Osteocyte (in vitro differentiated cells): ENCODE data around the gene ELN. TPM values are rescaled to one million over a fixed set of nuclear protein-coding genes. Genes with fewer than 3 reads are reported as not detected.

Experiments used
- DNase-seq: peaks from one replicate; pipeline ENCODE4 v3.0.0; 2021; ENCODE audit warnings: mixed read lengths; ENCODE audit not compliant: unreplicated experiment; ENCODE audit errors: extremely low spot score
- H3K27ac Mint-ChIP-seq: one replicate; pipeline ENCODE4 v1.8.0; 2021; ENCODE audit warnings: mild to moderate bottlenecking, mixed read lengths; ENCODE audit not compliant: unreplicated experiment
- H3K27me3 Mint-ChIP-seq: one replicate; pipeline ENCODE4 v1.8.0; 2021; ENCODE audit warnings: mixed read lengths; ENCODE audit not compliant: unreplicated experiment
- H3K36me3 Mint-ChIP-seq: one replicate; pipeline ENCODE4 v1.8.0; 2021; ENCODE audit warnings: mixed read lengths; ENCODE audit not compliant: unreplicated experiment
- H3K4me1 Mint-ChIP-seq: one replicate; pipeline ENCODE4 v1.8.0; 2021; ENCODE audit warnings: mixed read lengths; ENCODE audit not compliant: unreplicated experiment
- H3K4me3 Mint-ChIP-seq: one replicate; pipeline ENCODE4 v1.8.0; 2021; ENCODE audit warnings: mild to moderate bottlenecking, moderate library complexity, mixed read lengths; ENCODE audit not compliant: unreplicated experiment
- H3K9me3 Mint-ChIP-seq: one replicate; pipeline ENCODE4 v1.8.0; 2021; ENCODE audit warnings: mixed read lengths; ENCODE audit not compliant: unreplicated experiment
- CTCF ChIP-seq: fragments of 200-600 bp; sonication (generic); IDR thresholded peaks from 2 replicates; pipeline ENCODE4 v1.5.0; 2021; ENCODE audit warnings: antibody characterized with exemption, mild to moderate bottlenecking, moderate library complexity
- total RNA-seq: library from RNA; stranded (reverse); gene quantifications from 2 replicates; pipeline ENCODE4 v1.2.1, GENCODE V29; 2021

The ELN gene
- total RNA-seq, 1 donor from 2014 or later = 13.5 TPM

GRCh38 chr7:74064696-74065095, 36.7 kb downstream of the ELN start:
- no peak overlapping the region for H3K4me3 Mint-ChIP-seq
- no peaks in the 10 kb centered on the region for H3K36me3 Mint-ChIP-seq
- no peak overlapping the region for H3K27ac Mint-ChIP-seq
- DNase-seq = no peak
- H3K27me3 Mint-ChIP-seq = no peaks in the 10 kb centered on the region
- TF ChIP-seq CTCF = no peak
- H3K4me1 Mint-ChIP-seq = peaks cover 7% of the 10 kb centered on the region
- H3K9me3 Mint-ChIP-seq = no peaks in the 10 kb centered on the region

DNA sequence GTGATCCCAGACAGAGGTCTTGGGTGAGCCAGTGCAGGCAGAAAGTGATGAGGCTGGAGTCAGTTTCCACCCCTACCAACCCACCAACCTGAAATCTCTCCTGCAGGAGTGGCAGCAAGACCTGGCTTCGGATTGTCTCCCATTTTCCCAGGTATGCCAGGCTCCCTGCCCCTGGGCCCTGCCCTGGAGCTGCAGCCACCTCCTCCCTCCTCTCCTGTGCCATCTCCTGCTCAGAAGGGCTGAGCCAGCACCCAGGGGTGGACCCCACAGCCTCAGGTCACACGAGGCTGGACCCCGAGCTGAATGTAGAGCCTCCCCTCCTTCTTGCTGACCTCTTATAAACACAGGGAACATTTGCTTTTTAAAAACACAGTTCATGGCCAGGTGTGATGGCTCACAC, 38.7 kb downstream of the ELN start:
- H3K4me1 Mint-ChIP-seq = peaks cover 7% of the 10 kb centered on the region
- DNase-seq = no peak
- H3K4me3 Mint-ChIP-seq = no peak overlapping the region
- no peak for TF ChIP-seq CTCF
- no peaks in the 10 kb centered on the region for H3K27me3 Mint-ChIP-seq
- H3K36me3 Mint-ChIP-seq = no peaks in the 10 kb centered on the region
- H3K9me3 Mint-ChIP-seq = no peaks in the 10 kb centered on the region
- no peak overlapping the region for H3K27ac Mint-ChIP-seq

DNA sequence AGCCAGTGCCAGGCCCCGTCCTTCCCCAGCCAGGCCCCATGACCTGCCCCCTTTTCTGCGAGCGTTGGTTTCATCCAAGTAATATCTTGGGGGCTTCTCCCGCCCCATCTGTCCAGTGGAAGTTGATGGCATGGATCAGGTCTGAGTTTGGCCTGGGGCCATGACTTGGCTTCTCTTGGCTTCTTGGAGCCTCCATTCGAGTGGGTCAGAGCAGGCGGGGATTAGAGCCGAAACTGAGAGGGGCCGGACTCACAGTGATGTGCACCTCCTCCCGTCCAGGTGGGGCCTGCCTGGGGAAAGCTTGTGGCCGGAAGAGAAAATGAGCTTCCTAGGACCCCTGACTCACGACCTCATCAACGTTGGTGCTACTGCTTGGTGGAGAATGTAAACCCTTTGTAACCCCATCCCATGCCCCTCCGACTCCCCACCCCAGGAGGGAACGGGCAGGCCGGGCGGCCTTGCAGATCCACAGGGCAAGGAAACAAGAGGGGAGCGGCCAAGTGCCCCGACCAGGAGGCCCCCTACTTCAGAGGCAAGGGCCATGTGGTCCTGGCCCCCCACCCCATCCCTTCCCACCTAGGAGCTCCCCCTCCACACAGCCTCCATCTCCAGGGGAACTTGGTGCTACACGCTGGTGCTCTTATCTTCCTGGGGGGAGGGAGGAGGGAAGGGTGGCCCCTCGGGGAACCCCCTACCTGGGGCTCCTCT, 40.6 kb downstream of the ELN start:
- no peak for DNase-seq
- H3K4me1 Mint-ChIP-seq = no peaks in the 10 kb centered on the region
- no peak overlapping the region for H3K4me3 Mint-ChIP-seq
- TF ChIP-seq CTCF = no peak
- H3K27me3 Mint-ChIP-seq = no peaks in the 10 kb centered on the region
- no peak overlapping the region for H3K27ac Mint-ChIP-seq
- H3K9me3 Mint-ChIP-seq = no peaks in the 10 kb centered on the region
- no peaks in the 10 kb centered on the region for H3K36me3 Mint-ChIP-seq

DNA sequence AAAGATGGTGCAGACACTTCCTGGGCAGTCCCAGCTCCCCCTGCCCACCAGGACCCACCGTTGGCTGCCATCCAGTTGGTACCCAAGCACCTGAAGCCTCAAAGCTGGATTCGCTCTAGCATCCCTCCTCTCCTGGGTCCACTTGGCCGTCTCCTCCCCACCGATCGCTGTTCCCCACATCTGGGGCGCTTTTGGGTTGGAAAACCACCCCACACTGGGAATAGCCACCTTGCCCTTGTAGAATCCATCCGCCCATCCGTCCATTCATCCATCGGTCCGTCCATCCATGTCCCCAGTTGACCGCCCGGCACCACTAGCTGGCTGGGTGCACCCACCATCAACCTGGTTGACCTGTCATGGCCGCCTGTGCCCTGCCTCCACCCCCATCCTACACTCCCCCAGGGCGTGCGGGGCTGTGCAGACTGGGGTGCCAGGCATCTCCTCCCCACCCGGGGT, 41.1 kb downstream of the ELN start:
- no peaks in the 10 kb centered on the region for H3K36me3 Mint-ChIP-seq
- no peaks in the 10 kb centered on the region for H3K9me3 Mint-ChIP-seq
- H3K27ac Mint-ChIP-seq = no peak overlapping the region
- H3K4me1 Mint-ChIP-seq = no peaks in the 10 kb centered on the region
- no peak overlapping the region for H3K4me3 Mint-ChIP-seq
- H3K27me3 Mint-ChIP-seq = no peaks in the 10 kb centered on the region
- no peak for TF ChIP-seq CTCF
- no peak for DNase-seq

DNA sequence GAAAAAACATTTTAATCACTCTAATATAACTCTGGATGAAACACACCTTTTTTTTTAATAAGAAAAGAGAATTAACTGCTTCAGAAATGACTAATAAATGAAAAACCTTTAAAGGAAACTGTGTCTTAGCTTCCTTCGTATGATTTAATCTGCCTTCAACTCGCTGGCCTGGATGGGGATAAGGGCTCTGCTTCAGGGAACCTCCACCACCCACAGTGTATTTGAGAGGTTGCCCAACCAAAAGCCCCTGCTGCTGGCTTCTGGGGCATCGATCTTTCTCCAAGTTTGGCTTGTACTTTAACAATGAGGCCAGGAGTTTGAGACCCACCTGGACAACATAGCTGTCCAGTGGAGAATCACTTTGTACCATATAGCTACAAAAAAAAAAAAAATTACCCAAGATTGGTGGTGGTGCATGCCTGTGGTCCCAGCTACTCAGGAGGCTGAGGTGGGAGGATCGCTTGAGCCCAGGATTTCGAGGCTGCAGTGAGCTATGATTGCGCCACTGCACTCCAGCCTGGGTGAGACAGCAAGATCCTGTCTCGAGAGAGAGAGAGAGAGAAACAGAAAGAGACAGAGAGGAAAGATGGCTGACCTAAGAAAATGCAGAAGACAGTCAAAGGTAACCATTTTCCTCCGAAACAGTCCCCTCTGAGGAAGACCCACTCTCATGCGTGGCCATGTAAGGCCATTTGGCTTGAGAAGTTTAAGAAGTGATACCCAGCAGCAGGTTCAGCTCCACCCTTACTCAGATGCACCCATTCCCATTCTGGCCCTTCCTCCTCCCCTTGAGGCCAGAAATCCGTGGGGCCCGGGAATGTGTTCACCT, 42.0 kb downstream of the ELN start:
- H3K4me3 Mint-ChIP-seq = no peak overlapping the region
- no peaks in the 10 kb centered on the region for H3K9me3 Mint-ChIP-seq
- no peak overlapping the region for H3K27ac Mint-ChIP-seq
- H3K27me3 Mint-ChIP-seq = no peaks in the 10 kb centered on the region
- TF ChIP-seq CTCF = no peak
- H3K36me3 Mint-ChIP-seq = no peaks in the 10 kb centered on the region
- no peaks in the 10 kb centered on the region for H3K4me1 Mint-ChIP-seq
- no peak for DNase-seq
